Measurements from ENCODE around the gene HOXD12.
A peak's percentile ranks its signal among the peaks of the same experiment; 100 is the strongest.

HOXD12 gene

GRCh38 chr2:176118601-176119339, 19.2 kb downstream of the HOXD12 start:
- DNase-seq (ENCODE audit: low read depth, low spot score): no peak

- DNase-seq (ENCODE audit: low read depth, low spot score): no peak
These were observed 21.0 kb downstream of the HOXD12 start for GRCh38 chr2:176120364-176121189.

- peak; percentile 42 for DNase-seq (ENCODE audit: low read depth, low spot score)
These were observed 21.8 kb downstream of the HOXD12 start for GRCh38 chr2:176121190-176122051.

- DNase-seq (ENCODE audit: low read depth, low spot score): peak; percentile 61
These were observed 22.6 kb downstream of the HOXD12 start for GRCh38 chr2:176122052-176122682.

GRCh38 chr2:176122683-176123410, 23.3 kb downstream of the HOXD12 start, which contains the start of gene HOXD9:
Gene HOXD9 (plus strand): TSS chr2:176122719. CDS start chr2:176122769, 50 bp downstream.
- DNase-seq (ENCODE audit: low read depth, low spot score): peak; percentile 72

GRCh38 chr2:176123411-176124109, 24.0 kb downstream of the HOXD12 start:
- DNase-seq (ENCODE audit: low read depth, low spot score): peak; percentile 13

- peak; percentile 5 for DNase-seq (ENCODE audit: low read depth, low spot score)
These were observed 24.7 kb downstream of the HOXD12 start for GRCh38 chr2:176124110-176124946.

- no peak for DNase-seq (ENCODE audit: low read depth, low spot score)
These were observed 25.6 kb downstream of the HOXD12 start for GRCh38 chr2:176124947-176125771.

- DNase-seq (ENCODE audit: low read depth, low spot score): peak; percentile 17
These were observed 26.1 kb downstream of the HOXD12 start for GRCh38 chr2:176125772-176126054.

GRCh38 chr2:176126929-176127773, 27.6 kb downstream of the HOXD12 start:
- DNase-seq (ENCODE audit: low read depth, low spot score): peak; percentile 53

- no peak for DNase-seq (ENCODE audit: low read depth, low spot score)
These were observed 28.1 kb downstream of the HOXD12 start for GRCh38 chr2:176127774-176128072.

GRCh38 chr2:176128172-176128981, 28.8 kb downstream of the HOXD12 start:
- DNase-seq (ENCODE audit: low read depth, low spot score): peak; percentile 81

GRCh38 chr2:176128982-176129796, 29.6 kb downstream of the HOXD12 start, which contains the start of gene HOXD8:
Gene HOXD8 (plus strand): TSS chr2:176129705. CDS start chr2:176130367, 662 bp downstream.
- peak; percentile 65 for DNase-seq (ENCODE audit: low read depth, low spot score)

- DNase-seq (ENCODE audit: low read depth, low spot score): no peak
These were observed 30.2 kb downstream of the HOXD12 start for GRCh38 chr2:176129813-176130146.

GRCh38 chr2:176130147-176130956, 30.8 kb downstream of the HOXD12 start:
- no peak for DNase-seq (ENCODE audit: low read depth, low spot score)

Measured in ELF-1 (cell line).